ENCODE data around the gene MAGOHB. TPM values are rescaled to one million over a fixed set of nuclear protein-coding genes. Genes with fewer than 3 reads are reported as not detected.

The MAGOHB gene
- total RNA-seq, 2 donors from 2014 or later, result 5.5 to 6.2 TPM

DNA sequence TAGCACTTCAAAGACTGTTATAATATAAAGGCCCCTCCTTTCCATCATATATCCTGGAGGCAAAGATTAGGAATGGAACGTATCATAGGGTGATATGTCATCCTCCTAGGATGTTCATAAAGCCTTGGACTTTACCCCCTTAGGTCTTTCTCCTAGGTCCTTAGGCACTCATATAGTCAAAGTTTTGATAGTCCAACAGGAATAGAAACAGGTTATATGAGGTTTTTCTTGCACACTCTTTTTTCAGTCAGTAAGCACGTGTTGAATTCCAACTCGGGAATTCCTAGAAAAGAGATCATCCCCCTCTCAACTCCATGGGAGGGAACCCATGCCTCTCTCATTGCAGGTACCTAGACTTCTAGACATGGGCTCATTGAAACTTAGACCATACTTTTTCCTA lies 20.1 kb upstream of the MAGOHB start:
- Histone ChIP-seq H3K9me3 (no peaks in the 10 kb centered on the region), H3K27ac (no peak overlapping the region), H3K4me3 (no peak overlapping the region), H3K36me3 (no peaks in the 10 kb centered on the region), H3K4me1 (no peaks in the 10 kb centered on the region), H3K27me3 (no peaks in the 10 kb centered on the region)
- no peak for DNase-seq (ENCODE audit: low spot score)
- TF ChIP-seq CTCF (IDR thresholded peaks at IDR 0.05), result no peak

GRCh38 chr12:10632226-10632625 lies 18.8 kb upstream of the MAGOHB start:
- TF ChIP-seq CTCF (IDR thresholded peaks at IDR 0.05), result no peak

DNA sequence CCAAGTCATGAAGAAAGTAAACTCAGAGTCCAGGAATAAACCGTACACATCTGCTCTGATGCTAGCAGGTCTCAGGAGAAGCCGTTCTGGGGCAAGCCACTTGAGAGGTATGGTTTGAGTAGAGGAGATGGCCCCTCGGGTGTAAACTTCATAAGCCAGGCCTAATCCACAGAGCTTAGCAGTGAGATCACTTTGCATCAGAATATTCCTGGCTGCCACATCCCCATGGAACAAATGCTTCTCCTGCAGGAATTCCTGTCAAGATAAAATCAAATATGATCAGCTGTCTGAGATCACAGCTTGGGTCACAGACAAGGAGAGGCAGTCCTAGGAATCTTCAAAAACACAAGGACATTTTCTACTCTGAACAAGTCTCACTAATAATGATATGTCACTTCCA lies 11.2 kb upstream of the MAGOHB start:
- no peak for DNase-seq (ENCODE audit: low spot score)
- Histone ChIP-seq H3K4me1 (no peaks in the 10 kb centered on the region), H3K9me3 (no peaks in the 10 kb centered on the region), H3K27ac (no peak overlapping the region), H3K27me3 (no peaks in the 10 kb centered on the region), H3K36me3 (no peaks in the 10 kb centered on the region), H3K4me3 (no peak overlapping the region)
- no peak for TF ChIP-seq CTCF (IDR thresholded peaks at IDR 0.05)

More at GRCh38 chr12:10632226-10632625, 18.8 kb upstream of the MAGOHB start:
- H3K36me3 ChIP-seq, result no peaks in the 10 kb centered on the region
- DNase-seq (ENCODE audit: low spot score), result no peak
- no peaks in the 10 kb centered on the region for H3K27me3 ChIP-seq
- H3K27ac ChIP-seq, result no peak overlapping the region
- H3K9me3 ChIP-seq, result no peaks in the 10 kb centered on the region
- H3K4me3 ChIP-seq, result no peak overlapping the region
- no peaks in the 10 kb centered on the region for H3K4me1 ChIP-seq

- Histone ChIP-seq H3K4me3 (no peak overlapping the region), H3K27ac (no peak overlapping the region), H3K27me3 (no peaks in the 10 kb centered on the region), H3K9me3 (no peaks in the 10 kb centered on the region), H3K4me1 (no peaks in the 10 kb centered on the region), H3K36me3 (no peaks in the 10 kb centered on the region)
- TF ChIP-seq CTCF (IDR thresholded peaks at IDR 0.05), result no peak
- DNase-seq (ENCODE audit: low spot score), result no peak
Measured at GRCh38 chr12:10623131-10623530, 9.7 kb upstream of the MAGOHB start.

DNA sequence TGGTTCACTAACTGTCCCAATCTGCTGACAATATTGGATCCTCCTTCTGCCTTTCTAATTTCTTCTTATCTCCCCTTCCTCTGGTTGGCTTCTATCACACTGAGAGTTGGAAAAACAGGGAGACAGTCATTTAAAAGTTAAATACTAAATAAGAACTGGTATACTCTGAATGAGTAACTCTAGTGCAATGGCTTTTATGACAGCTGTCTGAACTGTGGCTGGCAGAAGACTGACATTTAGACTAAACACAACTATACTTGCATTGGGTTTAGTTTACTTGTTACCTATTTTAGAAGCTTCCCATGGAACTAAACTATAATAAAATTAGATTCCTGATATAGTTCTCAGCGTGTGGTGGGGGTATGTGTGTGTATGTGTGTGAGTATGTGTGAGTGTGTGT lies 7.9 kb upstream of the MAGOHB start:
- H3K4me3 ChIP-seq, result no peak overlapping the region
- TF ChIP-seq CTCF (IDR thresholded peaks at IDR 0.05), result no peak
- H3K27ac ChIP-seq, result no peak overlapping the region
- H3K9me3 ChIP-seq, result no peaks in the 10 kb centered on the region
- no peaks in the 10 kb centered on the region for H3K36me3 ChIP-seq
- no peaks in the 10 kb centered on the region for H3K4me1 ChIP-seq
- no peaks in the 10 kb centered on the region for H3K27me3 ChIP-seq
- DNase-seq (ENCODE audit: low spot score), result no peak

DNA sequence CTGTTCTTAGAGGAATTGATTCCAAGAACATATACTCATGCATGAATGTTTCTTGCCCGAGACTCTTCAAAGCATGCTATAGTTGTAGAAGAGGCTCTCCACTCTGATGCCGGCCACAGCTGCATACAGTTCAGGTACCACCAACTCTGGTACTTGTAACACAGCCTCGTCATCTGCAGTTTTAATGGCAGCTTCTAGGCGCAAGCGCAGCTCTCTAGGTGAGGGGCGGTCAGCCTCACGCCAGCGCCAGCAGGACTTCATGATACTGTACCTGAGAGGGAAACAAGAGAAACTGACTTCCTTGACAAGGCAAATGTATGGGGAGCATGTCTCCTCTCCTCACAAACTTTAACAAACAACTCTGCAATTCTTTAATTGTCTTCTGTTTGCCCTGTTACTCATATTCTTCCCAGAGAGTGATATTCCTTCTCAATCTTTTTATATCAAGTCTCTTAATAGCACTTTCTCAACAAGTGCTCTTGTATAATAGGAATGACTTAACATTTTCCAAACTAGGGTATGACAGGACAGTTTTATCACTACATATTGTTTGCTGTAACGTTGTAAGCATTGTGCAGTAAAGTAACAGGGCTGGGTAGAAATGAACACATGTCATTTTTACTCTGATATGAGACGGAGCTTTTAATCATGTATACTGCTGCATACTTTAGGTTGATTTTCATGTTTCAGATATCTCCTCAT lies 6.8 kb upstream of the MAGOHB start:
- Histone ChIP-seq H3K9me3 (no peaks in the 10 kb centered on the region), H3K36me3 (no peaks in the 10 kb centered on the region), H3K4me1 (no peaks in the 10 kb centered on the region), H3K27ac (no peak overlapping the region), H3K4me3 (no peak overlapping the region), H3K27me3 (no peaks in the 10 kb centered on the region)
- no peak for TF ChIP-seq CTCF (IDR thresholded peaks at IDR 0.05)
- DNase-seq (ENCODE audit: low spot score), result no peak

All from right atrium auricular region (tissue), 2 donors.